ACHN (cell line): Measurements from ENCODE around the gene ATF7.
"Not testable (repeated sequence)": the region's sequence is repeated elsewhere in the genome, so short reads cannot be mapped to it uniquely, and the experiment has no call there.

Source experiments
- DNase-seq: peaks from one replicate; pipeline ENCODE4 v3.0.0-alpha.2; 2015
- in situ Hi-C: cut with HindIII; loops from 2 replicates; pipeline ENCODE4 v1.10.0; 2017; ENCODE audit warnings: low sequenced_read_pairs, low pct_ligation_motif_present, low pct_unique_long_range_greater_than_20kb

ATF7 gene

GRCh38 chr12:53550595-53550994, 75.6 kb downstream of the ATF7 start:
- no peak for DNase-seq
- in situ Hi-C loops: no loop called here

DNA sequence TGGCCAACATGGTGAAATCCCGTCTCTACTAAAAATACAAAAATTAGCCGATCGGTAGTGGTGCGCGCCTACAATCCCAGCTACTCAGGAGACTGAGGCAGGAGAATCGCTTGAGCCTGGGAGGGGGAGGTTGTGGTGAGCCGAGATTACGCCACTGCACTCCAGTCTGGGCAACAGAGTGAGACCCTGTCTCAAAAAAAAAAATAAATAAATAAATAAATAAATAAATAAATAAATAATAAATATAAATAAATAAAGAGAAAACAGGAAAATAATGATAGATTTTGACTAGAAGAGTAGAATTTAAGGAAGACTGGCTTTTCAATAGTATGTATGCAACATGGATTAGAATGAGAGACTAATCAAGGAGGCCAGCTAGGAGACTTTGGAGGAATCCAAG, 76.1 kb downstream of the ATF7 start:
- DNase-seq, in situ Hi-C loops: not testable (repeated sequence)

DNA sequence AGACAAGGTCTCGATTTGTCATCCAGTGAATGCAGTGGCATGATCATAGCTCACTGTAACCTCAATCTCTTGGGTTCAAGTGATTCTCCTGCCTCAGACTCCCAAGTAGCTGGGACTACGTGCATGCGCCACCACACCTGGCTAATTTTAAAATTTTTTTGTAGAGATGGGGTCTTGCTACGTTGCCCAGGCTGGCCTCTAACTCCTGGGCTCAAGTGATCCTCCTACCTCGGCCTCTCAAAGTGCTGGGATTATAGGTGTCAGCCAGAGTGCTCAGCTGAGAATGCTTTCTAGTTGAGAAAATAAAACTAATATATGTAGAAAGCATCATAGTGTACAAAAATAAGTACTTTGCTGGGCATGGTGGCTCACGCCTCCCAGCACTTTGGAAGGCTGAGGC, 77.8 kb downstream of the ATF7 start:
- DNase-seq, in situ Hi-C loops: not testable (repeated sequence)

- peak; percentile 83 for DNase-seq
- in situ Hi-C loops: no loop called here
Observed at GRCh38 chr12:53543539-53543938, 82.6 kb downstream of the ATF7 start.

DNA sequence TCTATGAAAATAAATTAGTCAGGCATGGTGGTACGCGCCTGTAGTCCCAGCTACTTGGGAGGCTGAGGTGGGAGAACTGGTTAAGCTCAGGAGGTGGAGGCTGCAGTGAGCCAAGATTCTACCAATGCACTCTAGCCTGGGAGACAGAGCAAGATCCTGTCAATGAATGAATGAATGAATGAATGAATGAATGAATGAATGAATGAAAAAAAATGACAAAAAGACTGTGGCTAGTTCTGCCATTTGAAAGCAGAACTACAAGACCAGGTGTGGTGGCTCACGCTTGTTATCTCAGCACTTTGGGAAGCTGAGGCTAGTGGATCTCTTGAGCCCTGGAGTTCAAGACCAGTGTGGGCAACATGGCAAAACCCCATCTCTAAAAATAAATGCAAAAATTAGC, 86.7 kb downstream of the ATF7 start:
- in situ Hi-C loops: loop anchor here (10.0 kb wide), 1 partner anchor 135 kb away; the partner anchor contains the start of gene ATP5MC2
- DNase-seq: no peak

DNA sequence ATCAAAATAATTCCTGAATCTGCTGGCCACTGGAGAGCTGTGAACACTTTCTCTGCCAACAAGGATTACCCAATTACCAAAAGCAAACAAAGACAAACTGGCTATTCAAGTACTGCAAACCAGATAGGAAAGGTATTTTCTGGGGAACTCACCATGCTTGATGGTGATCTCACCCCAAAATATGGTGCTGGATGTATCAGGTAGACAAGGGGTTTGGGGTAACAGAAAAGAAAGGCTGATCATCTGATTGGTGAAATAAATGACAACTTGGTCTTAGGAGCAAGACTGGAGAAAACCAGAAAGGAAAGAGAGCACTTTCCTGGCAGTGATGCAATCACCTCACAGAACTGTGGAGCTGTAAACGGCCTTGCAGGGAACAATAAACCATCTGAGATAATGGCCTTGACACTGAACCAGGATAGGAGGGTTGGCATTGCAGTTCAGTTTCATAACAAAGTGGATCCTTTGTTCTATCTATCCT, 87.9 kb downstream of the ATF7 start:
- no peak for DNase-seq
- in situ Hi-C loops: loop anchor here (10.0 kb wide), 1 partner anchor 137 kb away; the partner anchor contains the start of gene ATP5MC2

GRCh38 chr12:53536962-53537361, 89.2 kb downstream of the ATF7 start:
- DNase-seq: no peak
- in situ Hi-C loops: loop anchor here (10.0 kb wide), 1 partner anchor 138 kb away; the partner anchor contains the start of gene ATP5MC2

DNA sequence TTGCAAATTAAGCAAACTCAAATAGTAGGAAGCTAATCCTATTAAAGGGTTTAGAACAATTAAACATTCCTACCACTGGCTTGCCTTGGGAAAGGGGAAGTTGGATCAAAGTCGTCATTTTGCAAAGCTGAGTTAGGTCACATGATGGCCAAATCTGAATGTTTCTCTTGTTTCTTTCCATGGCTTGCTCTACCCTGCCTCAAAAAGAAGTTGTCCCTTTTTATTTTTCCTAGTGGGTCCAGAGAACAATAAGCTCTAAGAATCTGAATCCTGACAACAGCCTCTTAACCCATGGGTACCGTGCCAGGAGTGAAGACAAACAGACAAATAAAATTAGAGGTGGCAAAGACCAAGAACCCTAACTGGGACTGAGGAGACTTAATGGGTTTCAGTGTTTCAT, 92.7 kb downstream of the ATF7 start:
- in situ Hi-C loops: loop anchor here (10.0 kb wide), 1 partner anchor 141 kb away; the partner anchor contains the start of gene ATP5MC2
- DNase-seq: no peak

DNA sequence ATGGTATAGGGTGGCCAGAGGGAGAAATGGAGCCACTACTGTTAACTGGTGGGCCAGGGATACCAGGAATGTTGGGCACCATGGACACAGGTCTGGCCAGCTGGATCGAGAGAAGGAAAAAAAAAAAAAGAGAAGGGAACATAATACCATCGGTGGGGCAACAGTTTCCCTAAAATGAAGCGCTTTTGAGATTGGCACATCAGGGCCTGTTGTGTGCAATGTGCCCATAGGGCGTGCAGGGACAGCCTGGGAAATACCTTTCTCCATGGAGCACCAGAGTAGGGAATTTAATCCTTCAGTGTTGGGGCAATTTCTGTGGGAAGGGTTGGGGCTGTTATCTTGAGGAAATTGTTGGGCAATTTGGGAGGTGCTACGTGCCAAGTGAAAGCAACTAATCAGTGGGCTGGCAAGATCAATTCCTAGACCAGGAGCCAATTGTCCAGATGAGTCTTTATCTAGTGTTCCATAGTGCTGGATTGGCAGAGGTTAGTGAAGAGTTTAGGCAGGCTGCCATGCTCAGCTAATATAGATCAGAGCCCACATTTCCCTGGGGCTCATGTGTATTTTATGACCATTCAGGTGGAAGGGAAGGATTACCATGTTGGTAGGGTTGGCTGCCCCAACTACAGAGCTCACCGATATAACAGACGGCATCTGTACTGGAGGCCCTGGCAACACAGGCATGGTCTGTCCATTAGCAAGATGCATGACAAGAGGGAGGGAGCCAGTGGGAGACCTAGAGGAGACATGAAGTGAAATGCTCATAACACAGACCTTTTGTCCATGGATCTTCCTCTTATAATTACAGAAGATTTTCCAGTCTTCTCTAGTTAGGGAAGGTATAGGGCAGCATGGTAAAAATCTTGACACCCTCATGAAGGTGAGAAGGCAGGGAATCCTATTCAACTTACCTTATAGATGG, 93.4 kb downstream of the ATF7 start:
- in situ Hi-C loops: loop anchor here (10.0 kb wide), 1 partner anchor 142 kb away; the partner anchor contains the start of gene ATP5MC2

DNA sequence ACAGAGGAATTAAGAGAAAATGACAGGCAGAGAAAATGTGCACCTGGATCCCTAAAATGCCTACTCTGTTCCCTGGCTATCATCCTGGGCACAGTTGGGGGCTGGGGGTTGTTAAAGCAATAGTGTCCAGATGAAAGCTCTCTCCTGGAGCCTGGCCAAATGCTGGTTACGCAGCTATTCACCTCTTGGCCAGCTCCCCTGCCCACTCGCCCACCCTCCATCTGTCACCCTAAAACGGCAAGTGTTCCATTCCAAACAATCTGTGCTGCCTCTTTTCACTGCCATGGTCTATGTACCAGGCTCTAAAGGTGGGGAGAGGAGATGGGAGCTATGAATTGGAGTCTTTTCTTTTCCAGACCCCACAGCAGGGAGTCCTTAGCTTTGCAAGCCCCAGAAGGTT, 94.2 kb downstream of the ATF7 start:
- DNase-seq: no peak
- in situ Hi-C loops: loop anchor here (10.0 kb wide), 1 partner anchor 143 kb away; the partner anchor contains the start of gene ATP5MC2

More for the DNA sequence above, 93.4 kb downstream of the ATF7 start:
- DNase-seq: no peak

GRCh38 chr12:53530920-53531319, 95.3 kb downstream of the ATF7 start:
- no peak for DNase-seq
- in situ Hi-C loops: loop anchor here (10.0 kb wide), 1 partner anchor 144 kb away; the partner anchor contains the start of gene ATP5MC2

DNA sequence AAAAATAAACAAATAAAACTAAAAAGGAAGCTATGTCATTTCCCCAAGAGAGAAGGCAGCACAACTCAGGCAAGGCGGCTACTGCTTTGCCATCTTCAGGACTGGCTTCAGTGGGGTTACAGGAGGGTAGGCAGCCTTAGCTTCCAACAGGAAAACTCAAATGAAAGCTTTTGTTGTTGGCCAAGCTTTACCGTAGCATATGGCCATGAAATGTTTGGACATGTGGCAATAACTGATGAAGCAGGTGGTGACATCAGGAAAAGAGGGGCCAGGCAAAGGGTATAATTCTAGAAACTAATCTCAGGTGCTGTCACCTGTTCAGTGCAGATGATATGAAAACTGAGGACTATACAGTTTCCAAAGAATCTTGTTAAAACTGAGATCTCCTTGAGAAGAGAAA, 96.1 kb downstream of the ATF7 start:
- in situ Hi-C loops: loop anchor here (10.0 kb wide), 1 partner anchor 145 kb away; the partner anchor contains the start of gene ATP5MC2
- no peak for DNase-seq

DNA sequence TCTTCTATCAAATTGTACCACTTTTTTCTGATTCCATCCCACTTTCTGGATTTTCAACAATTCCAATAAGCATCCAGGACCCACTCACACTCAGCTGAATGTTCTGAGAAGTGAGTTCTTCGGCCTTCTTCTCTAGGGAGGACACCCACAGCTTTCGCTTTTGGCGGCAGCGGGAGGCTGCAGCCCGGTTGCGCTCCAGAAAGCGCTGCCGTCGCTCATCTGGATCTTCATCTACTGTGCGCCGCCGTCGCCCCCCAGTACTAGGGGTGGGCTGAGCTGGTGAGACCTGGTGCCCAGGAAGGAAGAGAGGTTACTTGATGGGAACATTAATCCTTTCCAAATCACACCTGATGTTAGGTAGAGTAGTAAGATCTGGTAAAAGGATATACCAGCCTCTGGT, 101.7 kb downstream of the ATF7 start:
- DNase-seq: no peak
- in situ Hi-C loops: no loop called here

DNA sequence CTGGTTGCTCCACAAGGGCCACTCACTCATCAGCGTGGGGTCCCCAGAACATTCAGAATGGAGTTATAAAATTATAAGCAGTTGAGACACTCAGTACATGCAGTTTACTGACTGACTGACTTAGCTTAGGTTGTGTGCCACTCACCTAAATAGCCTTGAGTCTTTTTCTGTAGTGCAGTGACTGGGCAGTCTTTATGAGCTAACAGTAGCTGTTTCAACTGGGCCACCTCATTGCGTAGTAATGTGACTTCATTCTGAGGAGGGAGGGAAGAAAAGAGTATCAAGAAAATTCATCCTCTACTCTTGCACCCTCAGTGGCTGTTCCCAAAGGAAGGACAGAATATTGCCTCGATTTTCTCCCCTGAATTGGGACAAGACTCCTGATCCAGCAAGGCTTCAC, 103.1 kb downstream of the ATF7 start:
- DNase-seq: no peak
- in situ Hi-C loops: no loop called here

DNA sequence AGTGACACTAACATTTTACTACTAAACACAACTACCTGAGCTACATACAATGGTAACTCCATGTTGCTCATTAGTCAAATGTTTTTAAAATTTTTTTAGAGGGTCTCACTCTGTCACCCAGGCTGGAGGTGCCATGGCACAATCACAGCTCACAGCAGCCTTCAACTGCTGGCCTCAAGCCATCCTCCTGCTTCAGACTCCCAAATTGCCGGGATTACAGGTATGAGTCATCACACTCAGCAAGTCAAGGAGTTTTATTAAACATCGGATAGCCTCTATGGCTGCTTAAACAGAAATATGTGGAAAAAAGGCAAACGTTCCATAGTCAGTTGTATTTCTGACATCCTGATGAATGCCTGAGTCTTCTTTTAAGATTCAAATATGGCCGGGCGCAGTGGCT, 107.8 kb downstream of the ATF7 start:
- DNase-seq: no peak
- in situ Hi-C loops: no loop called here

DNA sequence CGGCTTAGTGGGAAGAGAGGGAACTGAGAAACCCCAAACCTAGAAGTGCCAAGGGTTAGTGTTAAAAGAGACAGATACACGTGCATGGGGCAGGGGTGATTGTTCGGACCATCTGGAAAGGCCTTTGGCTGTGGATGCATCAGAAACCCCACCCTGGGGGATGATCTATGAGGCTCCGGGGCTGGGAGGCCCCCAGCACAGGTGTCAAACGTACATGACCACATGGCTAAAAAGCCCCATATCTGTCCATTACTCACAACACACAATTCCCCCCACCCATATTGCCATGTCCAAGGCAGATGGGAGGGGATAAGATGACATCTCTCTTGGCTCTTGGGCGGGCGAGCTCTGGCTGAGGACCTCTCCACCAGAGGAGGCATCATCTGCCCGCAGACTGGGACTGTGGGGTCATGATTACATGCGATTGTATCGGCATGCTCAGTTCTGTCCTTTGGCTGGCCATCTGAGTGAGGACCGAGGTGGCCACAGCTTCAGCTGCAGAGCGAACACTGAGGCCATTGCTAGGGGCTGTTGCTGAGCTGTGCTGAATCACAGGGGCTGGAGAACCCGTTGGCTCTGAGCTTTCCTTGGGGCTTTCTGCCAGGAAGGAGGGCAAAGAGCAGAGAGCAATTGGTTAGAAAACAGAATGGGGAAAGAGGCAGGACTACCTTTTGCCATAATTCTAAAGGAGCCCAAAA, 109.3 kb downstream of the ATF7 start:
- DNase-seq: no peak
- in situ Hi-C loops: no loop called here

- DNase-seq: no peak
- in situ Hi-C loops: no loop called here
Observed at GRCh38 chr12:53515291-53515680, 110.9 kb downstream of the ATF7 start.

GRCh38 chr12:53514628-53515290, 111.4 kb downstream of the ATF7 start:
- in situ Hi-C loops: no loop called here
- DNase-seq: no peak
